H1 (cell line): Measurements from ENCODE around the gene ELOVL6. TPM values are rescaled to one million over a fixed set of nuclear protein-coding genes. Genes with fewer than 3 reads are reported as not detected.

Experiments
- BACH1 ChIP-seq: IDR thresholded peaks from 2 replicates; pipeline ENCODE4 v1.6.1; 2012; ENCODE audit warnings: low read length, improper control_type of control experiment
- CHD1 ChIP-seq: IDR thresholded peaks from 2 replicates; pipeline ENCODE4 v1.6.1; 2012; ENCODE audit warnings: low read depth, low read length, improper control_type of control experiment
- CTBP2 ChIP-seq: IDR thresholded peaks from 2 replicates; pipeline ENCODE4 v1.7.0; 2011; ENCODE audit warnings: borderline replicate concordance, mild to moderate bottlenecking, moderate library complexity, mixed read lengths, low read length; ENCODE audit not compliant: insufficient read depth, insufficient read length
- E2F6 ChIP-seq: IDR thresholded peaks from 2 replicates; pipeline ENCODE4 v1.6.1; 2012; ENCODE audit warnings: inconsistent platforms
- POU5F1 ChIP-seq: IDR thresholded peaks from 2 replicates; pipeline ENCODE4 v1.6.1; 2011; ENCODE audit warnings: low read depth, mild to moderate bottlenecking, low read length, moderate library complexity
- RNF2 ChIP-seq: fragments of 200-900, 300-1000 bp; sonication (generic); IDR thresholded peaks from 2 replicates; pipeline ENCODE4 v1.7.1; 2016; ENCODE audit warnings: borderline replicate concordance, low read depth, mild to moderate bottlenecking, antibody characterized with exemption, low read length; ENCODE audit not compliant: poor library complexity, severe bottlenecking; ENCODE audit errors: missing control alignments
- polyA plus RNA-seq, 7 experiments: library from polyadenylated mRNA; depleted of rRNA in 3 of 7; stranded (reverse) in 5 of 7; unstranded in 2 of 7; fragments of >200 nt in 5 of 7; fragments of 200-250 nt in 2 of 7; gene quantifications; 1 replicate in 5 of 7; 2 replicates in 1 of 7; 4 replicates in 1 of 7; pipeline versions ENCODE4 v1.2.1 to v1.2.3, GENCODE V29; 2011 to 2013; ENCODE audit warnings: missing spikeins in 2 of 7, mixed read lengths in 2 of 7
- total RNA-seq: library from RNA; stranded (reverse); fragmentation: NEBNext Ultra II Directional; extraction: Animal tissue kit (Norgen Biotek cat#: 25700); gene quantifications from 2 replicates; pipeline ENCODE4 v1.2.1, GENCODE V29; 2021

Gene ELOVL6
- total and polyA plus RNA-seq, 2 of the 8 experiments (the other 6 are each of a cell fraction or from before 2014, with no cell fraction given): 27.8 to 86.6 TPM

DNA sequence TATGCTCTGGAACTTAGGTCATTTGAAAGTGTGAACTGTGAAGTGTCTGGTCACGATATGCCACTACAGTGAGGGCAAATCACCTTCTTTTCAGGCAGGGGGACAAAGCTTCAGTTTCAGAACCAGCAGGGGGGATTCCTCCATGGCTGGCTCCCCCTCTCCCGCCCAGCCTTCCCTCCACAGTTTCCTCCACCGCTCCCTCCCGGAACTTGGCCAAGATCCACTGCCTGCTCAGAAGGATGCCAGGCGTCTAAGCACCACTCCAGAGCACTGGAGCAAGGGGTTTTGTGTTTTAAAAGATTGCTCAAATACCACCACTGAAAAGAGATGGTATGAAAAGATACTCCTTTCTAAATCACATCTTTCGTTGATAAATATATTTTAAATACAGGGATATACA is 126.9 kb downstream of the ELOVL6 start (continued):
- TF ChIP-seq RNF2: no peak
- no peak for TF ChIP-seq CTBP2
- no peak for TF ChIP-seq POU5F1
- TF ChIP-seq E2F6: no peak
- no peak for TF ChIP-seq CHD1
- TF ChIP-seq BACH1: no peak
- TF ChIP-seq, all 59 proteins: peak for 0
